ENCODE results near the gene ATP8A1. TPM values are rescaled to one million over a fixed set of nuclear protein-coding genes. Genes with fewer than 3 reads are reported as not detected.

ATP8A1 gene
- total and polyA plus RNA-seq, 2 of the 8 experiments (the other 6 are each of a cell fraction or from before 2014, with no cell fraction given), result 3.7 to 14.9 TPM

- H3K79me2 ChIP-seq (ENCODE audit: control insufficient read depth in 1 of 2, insufficient read depth in 2 of 2, low read length in 2 of 2), result no peaks in the 10 kb centered on the region
- peak overlapping the region; percentile 34; the same call in 1 of the 2 replicates for H2BK20ac ChIP-seq (ENCODE audit: low read length)
- peaks cover 5 to 23% (median 15%) of the 10 kb centered on the region in 4 experiments for H3K4me1 ChIP-seq (replicated peaks in 1 of 4; ENCODE audit: control insufficient read depth in 3 of 4, insufficient read depth in 4 of 4, low read length in 3 of 4)
- 32% methylated on average over 2 of the region's 2 CpGs; no CpG with 5 or more reads in 1 of the 2 experiments for WGBS, 2 experiments (ENCODE audit: extremely low coverage in 1 of 2, insufficient coverage in 1 of 2, insufficient read length in 1 of 2, insufficient replicate concordance in 2 of 2, low coverage in 1 of 2, low lambda C conversion rate in 2 of 2, missing lambda C conversion rate in 1 of 2)
- H2BK5ac ChIP-seq (ENCODE audit: low read depth, low read length), result no peak overlapping the region
- no peaks in the 10 kb centered on the region for H3K9me3 ChIP-seq (ENCODE audit: insufficient read depth in 2 of 2, low read depth in 1 of 2, low read length in 1 of 2)
- H3K4me3 ChIP-seq (ENCODE audit: extremely low read depth in 1 of 4, insufficient read depth in 2 of 4, low read depth in 3 of 4, low read length in 4 of 4), result no peak overlapping the region
- peak overlapping the region; percentile 35 to 41; a peak in 3 of 4 replicates for H3K4me2 ChIP-seq (ENCODE audit: insufficient read depth in 1 of 2, low read depth in 2 of 2, low read length in 2 of 2)
- no peak overlapping the region for H3K27ac ChIP-seq (ENCODE audit: low read depth, low read length)
- DNase-seq (ENCODE audit: low read depth in 1 of 2, low spot score in 2 of 2), result no peak
- no peak overlapping the region for H2BK15ac ChIP-seq (ENCODE audit: low read length)
- FAIRE-seq, result peak; percentile 88
- no peak overlapping the region for H4K5ac ChIP-seq (ENCODE audit: insufficient read length, low read depth, low read length)
- H2BK120ac ChIP-seq (replicated peaks; ENCODE audit: low read depth, low read length), result no peak overlapping the region
- no peaks in the 10 kb centered on the region for H3K23me2 ChIP-seq (ENCODE audit: low read depth, low read length)
- CTCF ChIA-PET (ENCODE audit: partially characterized antibody), result interaction anchor here (0.8 kb wide), 1 partner anchor 39 kb away, joined by 4 read pairs; no protein-coding TSS in a partner anchor
- H3K27me3 ChIP-seq (replicated peaks in 1 of 4; ENCODE audit: control insufficient read depth in 3 of 4, extremely low read depth in 1 of 4, insufficient read depth in 3 of 4, low read length in 3 of 4), result peaks cover 0 to 3% (median 0%) of the 10 kb centered on the region in 4 experiments; a peak in 2 of 7 replicates
- H3K14ac ChIP-seq (ENCODE audit: insufficient read length), result no peak overlapping the region
- H3K56ac ChIP-seq (replicated peaks; ENCODE audit: insufficient read length, low read depth, low read length), result no peak overlapping the region
- H2BK12ac ChIP-seq (ENCODE audit: low read depth, low read length), result no peak overlapping the region
- no peak overlapping the region for H4K91ac ChIP-seq (replicated peaks; ENCODE audit: insufficient read length, low read length)
- 0 out of 2 replicates have a peak overlapping the region, but pooled peaks have one; percentile 7 for H2AK5ac ChIP-seq (ENCODE audit: low read depth, low read length)
- no peak overlapping the region for H3K4ac ChIP-seq (replicated peaks; ENCODE audit: insufficient read length, low read depth, low read length)
- no peak overlapping the region for H3K9ac ChIP-seq (replicated peaks in 1 of 4; ENCODE audit: extremely low read depth in 1 of 4, low read depth in 3 of 4, low read length in 3 of 4)
- POLR2A ChIA-PET (ENCODE audit: partially characterized antibody), result no interaction called here
- no peak overlapping the region for H3K18ac ChIP-seq (ENCODE audit: extremely low read depth, low read length)
- no peak overlapping the region for H3K23ac ChIP-seq (ENCODE audit: insufficient read length)
- H3K79me1 ChIP-seq (ENCODE audit: low read depth, low read length), result no peaks in the 10 kb centered on the region
- no peaks in the 10 kb centered on the region for H3K36me3 ChIP-seq (ENCODE audit: control insufficient read depth in 2 of 4, insufficient read depth in 4 of 4, low read length in 3 of 4)
- H2AFZ ChIP-seq (ENCODE audit: low read length), result no peak overlapping the region
- H4K8ac ChIP-seq (ENCODE audit: extremely low read depth, insufficient read depth, low read length), result no peak overlapping the region
- H4K20me1 ChIP-seq (replicated peaks in 1 of 2; ENCODE audit: control insufficient read depth in 1 of 2, insufficient read depth in 2 of 2, low read length in 2 of 2), result no peaks in the 10 kb centered on the region
Measured at GRCh38 chr4:42428036-42428435, 228.9 kb downstream of the ATP8A1 start.
